ENCODE data around the gene EYS.

GRCh38 chr6:65501045-65501444, 206.0 kb downstream of the EYS start:
- TF ChIP-seq POLR2A (IDR thresholded peaks at IDR 0.05) (no peak), POLR2AphosphoS5 (IDR thresholded peaks at IDR 0.05) (no peak), CTCF (IDR thresholded peaks at IDR 0.05) (no peak)
